ENCODE measurements around the gene COMP.

COMP gene

GRCh38 chr19:18782559-18783225 lies 8.4 kb downstream of the COMP start:
- Histone ChIP-seq H3K79me2 (ENCODE audit: control insufficient read depth, insufficient read depth, low read length, unreplicated experiment) (no peaks in the 10 kb centered on the region), H2AFZ (ENCODE audit: low read length, unreplicated experiment) (no peak overlapping the region), H3K27ac (ENCODE audit: low read depth, low read length) (no peak overlapping the region), H3K4me3 (ENCODE audit: low read depth, low read length) (no peak overlapping the region), H3K27me3 (ENCODE audit: insufficient read depth, low read length) (peaks cover 8% of the 10 kb centered on the region), H3K36me3 (ENCODE audit: insufficient read depth, low read length) (no peaks in the 10 kb centered on the region), H3K4me1 (ENCODE audit: control insufficient read depth, insufficient read depth, low read length, unreplicated experiment) (peaks cover 2% of the 10 kb centered on the region)

GRCh38 chr19:18781885-18782527 lies 9.1 kb downstream of the COMP start:
- no peaks in the 10 kb centered on the region for H3K36me3 ChIP-seq (ENCODE audit: insufficient read depth, low read length)
- H3K27ac ChIP-seq (ENCODE audit: low read depth, low read length) = no peak overlapping the region
- no peak overlapping the region for H3K4me3 ChIP-seq (ENCODE audit: low read depth, low read length)
- H3K4me1 ChIP-seq (ENCODE audit: control insufficient read depth, insufficient read depth, low read length, unreplicated experiment) = peaks cover 5% of the 10 kb centered on the region
- H2AFZ ChIP-seq (ENCODE audit: low read length, unreplicated experiment) = no peak overlapping the region
- H3K27me3 ChIP-seq (ENCODE audit: insufficient read depth, low read length) = peaks cover 2% of the 10 kb centered on the region; the same call in 1 of the 2 replicates
- H3K79me2 ChIP-seq (ENCODE audit: control insufficient read depth, insufficient read depth, low read length, unreplicated experiment) = no peaks in the 10 kb centered on the region

GRCh38 chr19:18781047-18781600 lies 10.0 kb downstream of the COMP start:
- no peak overlapping the region for H3K4me3 ChIP-seq (ENCODE audit: low read depth, low read length)
- no peak overlapping the region for H3K27ac ChIP-seq (ENCODE audit: low read depth, low read length)
- H3K79me2 ChIP-seq (ENCODE audit: control insufficient read depth, insufficient read depth, low read length, unreplicated experiment) = no peaks in the 10 kb centered on the region
- H3K4me1 ChIP-seq (ENCODE audit: control insufficient read depth, insufficient read depth, low read length, unreplicated experiment) = peaks cover 13% of the 10 kb centered on the region
- no peak overlapping the region for H2AFZ ChIP-seq (ENCODE audit: low read length, unreplicated experiment)
- H3K36me3 ChIP-seq (ENCODE audit: insufficient read depth, low read length) = no peaks in the 10 kb centered on the region
- no peaks in the 10 kb centered on the region for H3K27me3 ChIP-seq (ENCODE audit: insufficient read depth, low read length)

GRCh38 chr19:18780631-18781030 lies 10.5 kb downstream of the COMP start:
- no peak overlapping the region for H3K4me3 ChIP-seq (ENCODE audit: low read depth, low read length)
- no peaks in the 10 kb centered on the region for H3K27me3 ChIP-seq (ENCODE audit: insufficient read depth, low read length)
- no peak overlapping the region for H3K27ac ChIP-seq (ENCODE audit: low read depth, low read length)
- peaks cover 18% of the 10 kb centered on the region for H3K4me1 ChIP-seq (ENCODE audit: control insufficient read depth, insufficient read depth, low read length, unreplicated experiment)
- no peaks in the 10 kb centered on the region for H3K36me3 ChIP-seq (ENCODE audit: insufficient read depth, low read length)
- no peaks in the 10 kb centered on the region for H3K79me2 ChIP-seq (ENCODE audit: control insufficient read depth, insufficient read depth, low read length, unreplicated experiment)
- H2AFZ ChIP-seq (ENCODE audit: low read length, unreplicated experiment) = no peak overlapping the region

GRCh38 chr19:18780081-18780480 lies 11.0 kb downstream of the COMP start:
- no peaks in the 10 kb centered on the region for H3K27me3 ChIP-seq (ENCODE audit: insufficient read depth, low read length)
- H3K36me3 ChIP-seq (ENCODE audit: insufficient read depth, low read length) = no peaks in the 10 kb centered on the region
- no peak overlapping the region for H3K27ac ChIP-seq (ENCODE audit: low read depth, low read length)
- no peaks in the 10 kb centered on the region for H3K79me2 ChIP-seq (ENCODE audit: control insufficient read depth, insufficient read depth, low read length, unreplicated experiment)
- H3K4me1 ChIP-seq (ENCODE audit: control insufficient read depth, insufficient read depth, low read length, unreplicated experiment) = peaks cover 19% of the 10 kb centered on the region
- no peak overlapping the region for H3K4me3 ChIP-seq (ENCODE audit: low read depth, low read length)
- no peak overlapping the region for H2AFZ ChIP-seq (ENCODE audit: low read length, unreplicated experiment)

- Histone ChIP-seq H3K4me1 (ENCODE audit: control insufficient read depth, insufficient read depth, low read length, unreplicated experiment) (peaks cover 19% of the 10 kb centered on the region), H3K36me3 (ENCODE audit: insufficient read depth, low read length) (no peaks in the 10 kb centered on the region), H3K79me2 (ENCODE audit: control insufficient read depth, insufficient read depth, low read length, unreplicated experiment) (no peaks in the 10 kb centered on the region), H3K27me3 (ENCODE audit: insufficient read depth, low read length) (no peaks in the 10 kb centered on the region), H2AFZ (ENCODE audit: low read length, unreplicated experiment) (no peak overlapping the region), H3K4me3 (ENCODE audit: low read depth, low read length) (no peak overlapping the region), H3K27ac (ENCODE audit: low read depth, low read length) (no peak overlapping the region)
Observed at GRCh38 chr19:18778826-18779495, 12.1 kb downstream of the COMP start.

GRCh38 chr19:18778076-18778389 lies 13.1 kb downstream of the COMP start:
- no peaks in the 10 kb centered on the region for H3K79me2 ChIP-seq (ENCODE audit: control insufficient read depth, insufficient read depth, low read length, unreplicated experiment)
- H3K27ac ChIP-seq (ENCODE audit: low read depth, low read length) = no peak overlapping the region
- H3K27me3 ChIP-seq (ENCODE audit: insufficient read depth, low read length) = no peaks in the 10 kb centered on the region
- no peak overlapping the region for H2AFZ ChIP-seq (ENCODE audit: low read length, unreplicated experiment)
- no peak overlapping the region for H3K4me3 ChIP-seq (ENCODE audit: low read depth, low read length)
- H3K4me1 ChIP-seq (ENCODE audit: control insufficient read depth, insufficient read depth, low read length, unreplicated experiment) = peaks cover 19% of the 10 kb centered on the region
- no peaks in the 10 kb centered on the region for H3K36me3 ChIP-seq (ENCODE audit: insufficient read depth, low read length)

- H2AFZ ChIP-seq (ENCODE audit: low read length, unreplicated experiment) = no peak overlapping the region
- H3K27me3 ChIP-seq (ENCODE audit: insufficient read depth, low read length) = no peaks in the 10 kb centered on the region
- no peaks in the 10 kb centered on the region for H3K79me2 ChIP-seq (ENCODE audit: control insufficient read depth, insufficient read depth, low read length, unreplicated experiment)
Observed at GRCh38 chr19:18777301-18778075, 13.6 kb downstream of the COMP start.

GRCh38 chr19:18776736-18777135 lies 14.4 kb downstream of the COMP start:
- H2AFZ ChIP-seq (ENCODE audit: low read length, unreplicated experiment) = no peak overlapping the region
- peaks cover 19% of the 10 kb centered on the region for H3K4me1 ChIP-seq (ENCODE audit: control insufficient read depth, insufficient read depth, low read length, unreplicated experiment)
- peak overlapping the region; percentile 35; the same call in 1 of the 2 replicates for H3K4me3 ChIP-seq (ENCODE audit: low read depth, low read length)
- no peaks in the 10 kb centered on the region for H3K27me3 ChIP-seq (ENCODE audit: insufficient read depth, low read length)
- no peaks in the 10 kb centered on the region for H3K79me2 ChIP-seq (ENCODE audit: control insufficient read depth, insufficient read depth, low read length, unreplicated experiment)
- no peaks in the 10 kb centered on the region for H3K36me3 ChIP-seq (ENCODE audit: insufficient read depth, low read length)
- H3K27ac ChIP-seq (ENCODE audit: low read depth, low read length) = peak overlapping the region; percentile 63

More at GRCh38 chr19:18777301-18778075, 13.6 kb downstream of the COMP start:
- no peaks in the 10 kb centered on the region for H3K36me3 ChIP-seq (ENCODE audit: insufficient read depth, low read length)
- H3K4me1 ChIP-seq (ENCODE audit: control insufficient read depth, insufficient read depth, low read length, unreplicated experiment) = peaks cover 19% of the 10 kb centered on the region
- no peak overlapping the region for H3K27ac ChIP-seq (ENCODE audit: low read depth, low read length)
- no peak overlapping the region for H3K4me3 ChIP-seq (ENCODE audit: low read depth, low read length)

GRCh38 chr19:18776288-18776594 lies 14.9 kb downstream of the COMP start:
- Histone ChIP-seq H3K79me2 (ENCODE audit: control insufficient read depth, insufficient read depth, low read length, unreplicated experiment) (no peaks in the 10 kb centered on the region), H2AFZ (ENCODE audit: low read length, unreplicated experiment) (no peak overlapping the region), H3K36me3 (ENCODE audit: insufficient read depth, low read length) (no peaks in the 10 kb centered on the region), H3K4me1 (ENCODE audit: control insufficient read depth, insufficient read depth, low read length, unreplicated experiment) (peaks cover 19% of the 10 kb centered on the region), H3K4me3 (ENCODE audit: low read depth, low read length) (peak overlapping the region; percentile 35; the same call in 1 of the 2 replicates), H3K27me3 (ENCODE audit: insufficient read depth, low read length) (no peaks in the 10 kb centered on the region), H3K27ac (ENCODE audit: low read depth, low read length) (peak overlapping the region; percentile 63)

All from ACC112 (cell line).